ENCODE data around the gene RFXAP.

- TF ChIP-seq CTCF (conservative IDR thresholded peaks at IDR 0.05) = no peak
- no peak for TF ChIP-seq ZFX (IDR thresholded peaks at IDR 0.05)
Measured at GRCh38 chr13:36859259-36859658, 40.2 kb downstream of the RFXAP start.
